Daoy (cell line): Measurements from ENCODE around the gene PIP5K1B. TPM values are rescaled to one million over a fixed set of nuclear protein-coding genes. Genes with fewer than 3 reads are reported as not detected.
"Not testable (repeated sequence)": the region's sequence is repeated elsewhere in the genome, so short reads cannot be mapped to it uniquely, and the experiment has no call there.

Experiments
- DNase-seq: peaks from one replicate; pipeline ENCODE4 v3.0.0-alpha.2; 2015; ENCODE audit warnings: low read depth
- total RNA-seq: library from RNA; depleted of rRNA; stranded (reverse); fragments of >200 nt; shearing (Covaris generic); gene quantifications from 2 replicates; pipeline ENCODE4 v1.2.3, GENCODE V29; 2014

PIP5K1B gene
- total RNA-seq, 1 experiment from 2014 or later = 0.57 TPM

DNA sequence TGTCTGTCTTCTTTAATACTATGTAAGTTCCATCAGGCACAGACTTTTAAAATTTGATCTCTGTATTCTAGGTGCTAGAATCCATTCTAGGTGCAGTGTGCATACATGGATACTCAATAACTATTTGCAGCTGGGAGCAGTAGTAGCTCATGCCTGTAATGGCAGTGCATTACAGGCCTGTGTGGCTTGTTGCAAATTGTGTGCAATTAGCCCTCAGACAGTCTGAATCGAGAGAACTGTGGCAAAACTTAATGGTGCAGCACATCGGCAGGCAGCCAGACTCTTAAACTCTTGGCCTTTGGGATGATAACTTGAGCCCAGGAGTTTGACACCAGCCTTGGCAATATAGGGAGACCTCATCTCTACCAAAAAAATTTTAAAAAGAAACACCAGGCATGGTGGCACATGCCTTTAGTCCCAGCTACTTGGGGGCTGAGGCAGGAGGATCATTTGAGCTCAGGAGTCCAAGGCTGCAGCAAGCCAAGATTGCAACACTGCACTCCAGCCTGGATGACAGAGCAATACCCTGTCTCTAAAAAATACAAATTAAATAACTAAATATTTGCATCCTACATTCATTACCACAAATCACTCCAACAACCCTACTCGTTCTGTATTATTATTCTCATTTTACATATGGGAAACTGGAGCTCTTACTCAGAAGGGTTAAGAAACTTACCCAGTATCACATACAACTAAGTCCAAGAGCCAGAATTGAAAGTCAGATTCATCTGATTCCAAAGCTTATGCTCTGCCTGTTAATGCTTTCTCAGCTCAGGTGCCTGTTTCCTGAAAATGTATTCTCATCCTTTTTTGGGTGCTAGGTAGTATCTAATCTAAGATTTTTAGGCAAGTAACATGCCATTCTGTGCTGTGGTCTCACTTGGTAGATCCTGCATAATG lies 278.7 kb downstream of the PIP5K1B start:
- no peak for DNase-seq

DNA sequence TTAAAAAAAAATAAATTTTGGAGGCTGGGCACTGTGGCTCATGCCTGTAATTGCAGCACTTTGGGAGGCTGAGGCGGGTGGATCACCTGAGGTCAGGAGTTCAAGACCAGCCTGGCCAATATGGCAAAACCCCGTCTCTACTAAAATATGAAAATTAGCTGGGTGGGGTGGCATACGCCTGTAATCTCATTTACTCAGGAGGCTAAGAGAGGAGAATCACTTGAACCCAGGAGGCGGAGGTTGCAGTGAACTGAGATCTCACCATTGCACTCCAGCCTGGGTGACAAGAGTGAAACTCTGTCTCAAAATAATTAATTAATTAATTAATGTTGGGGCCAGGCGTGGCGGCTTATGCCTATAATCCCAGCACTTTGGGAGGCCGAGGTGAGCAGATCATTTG lies 281.9 kb downstream of the PIP5K1B start:
- DNase-seq = not testable (repeated sequence)

DNA sequence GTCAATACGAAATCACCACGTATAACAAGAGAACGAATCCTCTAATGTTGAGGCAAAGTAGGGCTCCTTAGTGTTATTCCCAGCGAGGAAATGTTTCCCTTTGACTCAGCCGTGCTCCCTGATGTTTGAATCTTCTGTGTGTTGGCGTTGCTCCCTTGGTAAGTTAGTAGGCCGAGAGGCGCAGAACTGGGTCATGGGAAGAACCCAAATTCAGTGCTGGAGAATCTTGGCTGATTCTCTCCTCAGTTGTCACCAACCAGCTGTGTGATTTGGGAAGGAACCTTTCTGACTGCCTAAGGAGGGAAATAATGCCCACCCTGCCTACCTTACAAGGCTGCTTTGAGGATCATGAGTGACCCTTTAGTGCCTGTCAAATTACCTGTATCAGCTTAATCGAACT lies 286.4 kb downstream of the PIP5K1B start:
- DNase-seq = no peak

GRCh38 chr9:68995776-68996175 lies 290.7 kb downstream of the PIP5K1B start:
- DNase-seq = no peak

- DNase-seq = no peak
Measured at GRCh38 chr9:68996462-68996861, 291.4 kb downstream of the PIP5K1B start.

GRCh38 chr9:68997666-68998065 lies 292.6 kb downstream of the PIP5K1B start:
- no peak for DNase-seq

GRCh38 chr9:68998385-68998784 lies 293.3 kb downstream of the PIP5K1B start:
- DNase-seq = no peak

- DNase-seq = no peak
Measured at GRCh38 chr9:68998812-68999211, 293.8 kb downstream of the PIP5K1B start.

DNA sequence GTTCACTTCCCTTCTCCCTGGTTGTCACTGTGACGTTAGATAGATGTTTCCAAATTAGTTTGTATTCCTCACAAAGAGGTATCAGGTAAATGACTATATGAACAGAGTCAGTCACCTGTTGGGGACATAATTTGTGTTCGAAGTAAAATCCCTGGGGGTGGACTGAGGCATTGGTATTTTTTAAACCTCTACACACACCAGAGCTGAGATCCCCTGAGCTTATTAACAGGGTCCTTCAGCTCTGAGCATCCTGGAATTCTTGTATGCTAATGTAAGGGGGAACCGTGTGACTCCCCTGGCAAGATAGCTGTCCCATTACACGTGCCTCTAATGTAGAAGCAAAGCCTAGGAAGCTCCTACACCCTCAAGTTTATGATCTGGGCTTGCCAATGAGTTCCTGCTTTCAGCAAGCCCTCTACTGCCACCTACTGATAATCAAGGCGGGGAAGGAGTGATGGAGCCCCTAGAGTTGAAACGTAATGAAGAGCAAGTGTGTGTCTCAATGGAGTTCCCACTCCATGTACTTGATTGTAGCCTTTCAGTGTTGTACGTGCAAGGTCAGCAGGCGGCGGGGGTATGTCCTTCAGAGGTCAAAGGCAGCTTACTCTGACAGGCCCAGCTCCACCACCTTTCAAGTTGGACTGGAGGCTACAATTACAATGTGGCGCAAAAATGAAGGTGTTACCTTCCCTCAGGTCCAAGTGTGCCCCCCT lies 294.5 kb downstream of the PIP5K1B start:
- peak; percentile 70 for DNase-seq

DNA sequence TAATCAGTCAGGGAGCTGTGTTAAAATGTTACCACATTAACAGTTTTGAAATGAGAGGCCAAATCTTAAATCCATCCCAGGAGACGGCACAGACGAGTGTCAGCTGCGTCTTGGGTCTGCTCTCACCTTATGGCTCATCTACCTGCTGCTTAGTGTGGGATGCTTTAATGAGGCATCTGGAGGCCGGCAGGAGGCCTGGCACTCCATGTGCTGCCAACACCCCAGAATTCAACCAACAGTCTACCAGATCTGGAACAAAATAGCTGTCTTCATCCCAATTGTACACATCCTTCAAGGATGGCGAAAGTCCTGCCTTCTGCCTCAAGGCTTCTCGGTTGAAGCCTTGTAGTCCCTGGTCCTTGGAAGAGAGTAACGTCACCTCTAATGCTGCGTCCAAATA lies 296.9 kb downstream of the PIP5K1B start:
- no peak for DNase-seq

DNA sequence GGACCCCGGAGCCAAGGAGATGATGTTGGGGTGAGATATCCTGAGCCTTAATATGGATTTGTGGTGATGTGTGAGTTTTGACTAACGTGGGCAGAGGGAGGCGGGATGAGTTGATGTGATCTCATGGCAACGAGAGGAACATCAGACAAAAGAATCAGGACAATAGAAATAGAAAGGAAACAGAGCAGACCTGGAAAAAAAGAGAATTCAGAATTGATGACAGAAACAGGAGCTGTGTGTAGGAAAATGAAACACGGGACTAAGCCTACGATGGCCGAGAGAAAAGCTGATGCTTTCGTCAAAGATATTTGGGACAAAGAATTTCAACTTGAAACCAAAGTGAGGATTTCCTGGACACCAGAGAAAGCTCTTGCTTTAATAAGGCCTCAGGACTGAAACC lies 298.0 kb downstream of the PIP5K1B start:
- DNase-seq = no peak

DNA sequence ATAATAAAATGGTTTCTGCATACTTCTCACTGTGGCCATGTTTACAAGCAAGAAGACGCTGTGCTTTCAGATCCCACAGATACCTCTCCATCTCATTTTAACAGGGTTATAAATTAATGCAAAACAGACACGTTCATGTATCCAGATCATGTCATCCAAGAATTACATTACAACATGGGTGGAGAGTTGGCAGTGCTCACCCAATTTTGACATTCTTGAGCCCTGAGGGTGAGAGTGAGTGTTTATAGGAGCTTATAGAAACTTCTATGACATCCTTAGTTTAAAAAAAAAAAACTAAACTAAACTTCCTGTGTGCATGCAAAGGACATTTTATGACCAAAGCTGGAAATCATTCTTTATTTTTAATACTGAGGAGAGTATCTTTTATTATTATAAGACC lies 299.8 kb downstream of the PIP5K1B start:
- DNase-seq = no peak

GRCh38 chr9:69009708-69010107 lies 304.7 kb downstream of the PIP5K1B start:
- no peak for DNase-seq

DNA sequence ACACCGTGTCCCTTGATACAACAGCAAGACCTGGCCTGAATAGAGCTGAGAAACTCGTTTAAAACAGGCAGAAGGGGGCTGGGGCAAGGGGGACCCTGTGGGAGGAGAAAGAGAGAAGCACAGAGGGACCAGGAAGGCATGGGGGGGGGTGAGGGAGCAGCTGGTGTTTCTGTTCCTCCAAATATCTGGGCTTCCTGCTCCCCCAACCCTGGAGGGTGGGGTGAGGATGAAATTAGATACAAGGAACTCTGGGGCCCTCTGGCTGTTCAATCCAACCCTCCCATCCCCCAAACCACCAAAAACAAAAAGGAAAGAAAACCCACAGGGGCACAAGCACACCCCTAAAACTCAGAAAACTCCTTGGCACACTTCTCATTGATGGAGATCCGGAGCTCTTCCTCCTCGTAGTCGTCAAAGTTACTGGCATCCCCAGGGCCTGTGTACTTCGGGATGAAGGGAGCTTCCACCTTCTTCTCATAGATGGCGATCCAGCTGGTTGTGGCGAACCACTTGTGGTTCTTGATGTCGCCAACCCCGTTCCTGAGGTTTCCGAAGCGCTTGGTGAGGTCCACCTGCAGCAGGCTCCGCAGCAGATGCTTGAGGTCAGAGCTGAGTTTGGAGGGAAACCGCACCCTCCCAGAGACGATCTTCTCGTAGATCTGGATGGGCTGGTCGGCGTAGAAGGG lies 307.8 kb downstream of the PIP5K1B start:
- DNase-seq = no peak

DNA sequence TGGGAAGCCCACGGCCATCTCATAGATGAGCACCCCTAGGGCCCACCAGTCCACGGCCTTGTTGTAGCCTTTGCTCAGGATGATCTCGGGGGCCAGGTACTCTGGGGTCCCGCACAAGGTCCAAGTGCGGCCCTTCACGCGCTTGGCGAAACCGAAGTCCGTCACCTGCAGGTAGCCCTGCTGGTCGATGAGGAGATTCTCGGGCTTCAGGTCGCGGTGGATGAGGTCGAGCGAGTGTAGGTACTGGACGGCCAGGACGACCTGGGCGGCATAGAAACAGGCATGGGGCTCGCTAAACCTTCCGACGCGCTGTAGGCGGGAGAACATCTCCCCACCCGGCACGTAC lies 308.3 kb downstream of the PIP5K1B start:
- no peak for DNase-seq

DNA sequence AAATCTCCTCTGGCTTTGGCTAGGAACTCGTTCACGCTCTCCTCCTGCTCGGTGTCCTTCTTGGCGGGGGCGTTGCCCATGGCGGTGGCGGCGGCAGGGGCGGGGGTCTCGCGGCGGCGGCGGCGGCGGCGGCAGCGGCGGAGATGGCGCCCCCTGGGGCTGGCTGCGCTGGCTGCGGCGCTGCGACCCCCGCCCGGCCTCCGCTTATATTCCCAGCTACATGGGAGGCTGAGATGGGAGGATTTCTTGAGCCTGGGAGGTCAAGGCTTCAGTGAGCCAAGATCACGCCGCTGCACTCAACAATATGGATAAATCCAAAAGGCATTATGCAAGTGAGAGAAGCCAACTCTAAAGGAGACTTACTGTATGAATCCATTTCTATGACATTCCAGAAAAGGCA lies 309.0 kb downstream of the PIP5K1B start, which contains the start of gene PRKACG:
TSS of gene PRKACG (minus strand) at position 101 of the 400 bp plus-strand sequence. CDS start at position 80, 21 bp downstream.
- no peak for DNase-seq

DNA sequence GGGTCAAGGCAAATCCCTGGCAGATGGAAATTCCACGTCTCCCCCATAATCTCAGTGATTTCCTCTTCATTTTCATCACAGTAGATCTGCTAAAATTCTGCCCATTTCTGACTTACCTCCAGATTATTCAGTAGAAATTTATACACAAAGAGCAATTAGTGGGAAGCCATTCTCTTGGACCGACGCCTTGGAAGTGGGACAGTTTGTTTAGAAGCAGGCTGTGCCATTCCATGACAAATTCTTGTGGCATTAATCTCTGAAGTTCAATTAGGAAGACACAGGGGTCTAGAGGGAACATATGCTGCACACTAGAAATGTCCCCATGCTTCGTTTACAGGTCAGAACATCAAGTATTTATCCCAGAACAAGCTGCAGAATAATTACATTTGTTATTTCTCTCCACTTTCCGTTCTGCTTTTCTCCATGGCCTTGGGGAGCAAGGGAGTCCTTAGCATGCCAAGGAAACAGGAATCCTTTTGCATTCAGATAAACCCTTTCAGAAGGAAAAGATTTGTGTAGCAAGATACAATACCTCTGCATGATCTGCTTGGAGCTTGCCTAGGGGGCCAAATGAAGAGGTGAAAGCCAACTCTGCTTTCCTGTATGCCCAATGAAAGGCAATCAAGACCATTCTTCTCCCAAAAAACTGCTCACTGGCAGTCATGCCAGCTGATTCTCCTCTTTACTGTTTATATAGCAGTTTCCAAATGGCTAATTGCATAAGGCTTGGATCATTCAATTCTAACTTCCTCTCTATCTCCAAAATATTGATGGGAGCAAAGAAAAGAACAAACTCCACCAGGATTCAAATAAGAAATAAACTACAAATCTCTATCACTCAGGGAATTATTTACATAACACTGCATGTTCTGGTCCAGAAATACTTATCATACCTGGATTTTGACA lies 311.4 kb downstream of the PIP5K1B start:
- no peak for DNase-seq

- DNase-seq = no peak
Measured at GRCh38 chr9:69018737-69019136, 313.7 kb downstream of the PIP5K1B start.

DNA sequence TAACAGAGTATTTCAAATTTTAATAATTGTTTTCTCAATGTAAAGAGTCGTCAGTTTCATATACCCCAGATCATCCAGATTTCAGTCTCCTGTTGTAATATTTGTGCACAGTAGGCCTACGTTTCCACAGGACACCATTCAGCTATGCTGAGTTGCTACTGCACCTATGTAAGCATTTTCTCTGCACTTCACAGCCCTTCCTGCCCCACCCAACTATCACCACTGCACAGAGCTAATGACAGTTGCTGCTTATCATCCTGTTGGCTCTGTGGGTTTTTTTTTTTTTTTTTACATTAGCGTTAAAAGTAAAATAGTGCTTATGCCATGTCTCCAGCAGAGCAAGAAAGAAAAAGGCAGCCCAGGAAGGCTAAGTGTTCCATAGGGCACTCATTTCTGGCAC lies 314.8 kb downstream of the PIP5K1B start:
- DNase-seq = no peak

DNA sequence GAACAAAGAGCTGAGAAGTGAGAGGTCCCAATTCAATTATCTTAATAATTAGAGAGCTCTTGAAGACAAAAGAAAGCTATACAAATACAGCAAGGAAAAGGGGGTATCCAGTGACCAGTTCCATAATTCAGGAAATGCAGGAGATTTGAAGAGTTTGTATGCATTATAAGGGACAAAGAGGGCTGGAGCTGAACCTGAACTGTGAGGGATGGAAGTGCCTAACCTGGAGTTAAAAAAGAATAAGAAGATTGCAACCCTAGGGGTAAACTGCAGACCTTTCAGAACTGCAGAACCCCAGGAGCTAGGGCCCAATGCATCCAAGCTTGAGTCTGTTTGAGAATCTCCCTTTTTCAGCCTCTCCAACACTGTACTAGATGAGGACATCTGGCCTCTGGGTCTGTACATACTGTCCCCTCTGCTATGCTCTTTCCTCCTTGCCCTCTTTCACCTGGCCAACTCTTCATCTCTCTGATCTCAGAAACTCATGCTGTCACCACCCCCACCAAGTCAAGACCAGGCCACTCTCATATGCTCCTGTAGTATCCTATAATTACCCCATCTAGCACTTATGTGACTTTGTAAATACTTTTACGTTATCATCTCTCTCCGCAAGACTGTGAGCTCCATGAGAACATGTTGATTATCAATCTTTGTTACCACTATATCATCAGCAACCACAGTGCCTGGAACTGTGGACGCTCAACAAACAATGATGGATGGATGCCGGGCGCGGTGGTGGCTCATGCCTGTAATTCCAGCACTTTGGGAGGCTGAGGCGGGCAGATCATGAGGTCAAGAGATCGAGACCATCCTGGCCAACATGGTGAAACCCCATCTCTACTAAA lies 315.5 kb downstream of the PIP5K1B start:
- no peak for DNase-seq
